DND-41 (cell line): ENCODE results near the gene LGI4.

Source experiments
- ATAC-seq: fragments of 200-7000 bp; cut with Tn5 transposase; 3 replicates; pipeline ENCODE4 v1.9.1; 2021; ENCODE audit warnings: low read depth; ENCODE audit not compliant: insufficient read depth
- DNase-seq: peaks from one replicate; pipeline ENCODE4 v3.0.0-alpha.2; 2020
- H2AFZ ChIP-seq: 2 replicates; pipeline ENCODE4 v1.6.0; 2012; ENCODE audit warnings: low read depth, low read length
- H3K27ac ChIP-seq: 2 replicates; pipeline ENCODE4 v1.5.1; 2012; ENCODE audit warnings: low read length, inconsistent platforms
- H3K27me3 ChIP-seq: fragments of 200-600 bp; sonication (generic); 2 replicates; pipeline ENCODE4 v1.6.0; 2012; ENCODE audit warnings: low read length, mild to moderate bottlenecking, inconsistent platforms; ENCODE audit not compliant: insufficient read depth, poor library complexity
- H3K36me3 ChIP-seq: 2 replicates; pipeline ENCODE4 v1.5.1; 2012; ENCODE audit warnings: low read length, inconsistent platforms; ENCODE audit not compliant: insufficient read depth
- H3K4me1 ChIP-seq: 2 replicates; pipeline ENCODE4 v1.5.1; 2012; ENCODE audit warnings: mild to moderate bottlenecking, low read length; ENCODE audit not compliant: insufficient read depth
- H3K4me2 ChIP-seq: 2 replicates; pipeline ENCODE4 v1.6.0; 2012; ENCODE audit warnings: mild to moderate bottlenecking, moderate library complexity, low read length, inconsistent platforms; ENCODE audit not compliant: insufficient read depth
- H3K4me3 ChIP-seq, 2 experiments: fragments of 200-600 bp in 1 of 2; shearing (Covaris generic) in 1 of 2; 2 replicates each; pipeline ENCODE4 v1.5.1; 2012 to 2016; ENCODE audit warnings: inconsistent platforms in 2 of 2, low read length in 2 of 2, mild to moderate bottlenecking in 2 of 2, low read depth in 1 of 2, moderate library complexity in 1 of 2
- H3K79me2 ChIP-seq: 2 replicates; pipeline ENCODE4 v1.6.0; 2012; ENCODE audit warnings: low read length, inconsistent platforms; ENCODE audit not compliant: insufficient read depth
- H3K9ac ChIP-seq: 2 replicates; pipeline ENCODE4 v1.6.0; 2012; ENCODE audit warnings: low read depth, mild to moderate bottlenecking, inconsistent platforms, low read length, moderate library complexity
- H3K9me3 ChIP-seq: 2 replicates; pipeline ENCODE4 v1.5.1; 2012; ENCODE audit warnings: low read length, moderate library complexity, mild to moderate bottlenecking, inconsistent platforms; ENCODE audit not compliant: insufficient read depth, severe bottlenecking
- H4K20me1 ChIP-seq: 2 replicates; pipeline ENCODE4 v1.6.0; 2012; ENCODE audit warnings: low read length; ENCODE audit not compliant: insufficient read depth
- CTCF ChIP-seq: IDR thresholded peaks from 2 replicates; pipeline ENCODE4 v1.5.1; 2012; ENCODE audit warnings: borderline replicate concordance, low read length, moderate library complexity, mild to moderate bottlenecking; ENCODE audit not compliant: poor library complexity, severe bottlenecking; ENCODE audit errors: extremely low read depth
- EZH2 ChIP-seq: IDR thresholded peaks from 3 replicates; pipeline ENCODE4 v1.6.1; 2012; ENCODE audit warnings: borderline replicate concordance, low read depth, mild to moderate bottlenecking, moderate library complexity, low read length, inconsistent platforms; ENCODE audit not compliant: severe bottlenecking

Gene LGI4

GRCh38 chr19:35136977-35137702 lies 2.3 kb upstream of the LGI4 start:
- H3K4me1 ChIP-seq = peaks cover 11% of the 10 kb centered on the region
- H3K79me2 ChIP-seq = no peaks in the 10 kb centered on the region
- no peak for ATAC-seq
- no peak overlapping the region for H3K4me2 ChIP-seq
- H2AFZ ChIP-seq = no peak overlapping the region
- no peak for DNase-seq
- peaks cover 3% of the 10 kb centered on the region for H3K27me3 ChIP-seq
- H3K27ac ChIP-seq = no peak overlapping the region
- H4K20me1 ChIP-seq = peaks cover 9% of the 10 kb centered on the region; the same call in 1 of the 2 replicates
- no peaks in the 10 kb centered on the region for H3K36me3 ChIP-seq
- no peaks in the 10 kb centered on the region for H3K9me3 ChIP-seq
- TF ChIP-seq CTCF = no peak
- no peak for TF ChIP-seq EZH2
- no peak overlapping the region for H3K4me3 ChIP-seq
- no peak overlapping the region for H3K9ac ChIP-seq

GRCh38 chr19:35136231-35136630 lies 1.4 kb upstream of the LGI4 start:
- Histone ChIP-seq H3K9ac (no peak overlapping the region), H3K4me3 (no peak overlapping the region), H3K27me3 (no peaks in the 10 kb centered on the region), H3K36me3 (no peaks in the 10 kb centered on the region), H3K79me2 (no peaks in the 10 kb centered on the region), H2AFZ (no peak overlapping the region), H3K4me1 (peaks cover 7% of the 10 kb centered on the region), H3K27ac (no peak overlapping the region), H4K20me1 (peaks cover 9% of the 10 kb centered on the region; the same call in 1 of the 2 replicates), H3K4me2 (no peak overlapping the region), H3K9me3 (no peaks in the 10 kb centered on the region)
- TF ChIP-seq EZH2 (no peak), CTCF (no peak)
- DNase-seq (no peak), ATAC-seq (no peak)

GRCh38 chr19:35135389-35135909 lies 590 bp upstream of the LGI4 start:
- Histone ChIP-seq H3K4me3 (no peak overlapping the region), H4K20me1 (peaks cover 7% of the 10 kb centered on the region; the same call in 1 of the 2 replicates), H3K79me2 (no peaks in the 10 kb centered on the region), H3K27me3 (no peaks in the 10 kb centered on the region), H3K27ac (no peak overlapping the region), H3K4me2 (no peak overlapping the region), H3K9me3 (no peaks in the 10 kb centered on the region), H3K4me1 (peaks cover under 1% of the 10 kb centered on the region), H2AFZ (no peak overlapping the region), H3K9ac (no peak overlapping the region), H3K36me3 (no peaks in the 10 kb centered on the region)
- ATAC-seq = peak; percentile 97
- peak; percentile 67 for DNase-seq
- TF ChIP-seq EZH2 (no peak), CTCF (peak; percentile 87)
